SH-SY5Y (cell line): ENCODE measurements around the gene BAZ2B.
A peak's percentile ranks its signal among the peaks of the same experiment; 100 is the strongest.

Experiments
- GATA2 ChIP-seq: IDR thresholded peaks from 2 replicates; pipeline ENCODE4 v1.6.1; 2011; ENCODE audit warnings: mild to moderate bottlenecking, low read depth, low read length
- GATA3 ChIP-seq: IDR thresholded peaks from 2 replicates; pipeline ENCODE4 v1.6.1; 2011; ENCODE audit warnings: low read depth, mild to moderate bottlenecking, low read length, moderate library complexity

BAZ2B gene

GRCh38 chr2:159410276-159410675, 206.1 kb downstream of the BAZ2B start:
- TF ChIP-seq GATA3 (no peak), GATA2 (no peak)

- TF ChIP-seq GATA3, result no peak
- TF ChIP-seq GATA2, result no peak
Observed at GRCh38 chr2:159409116-159409800, 207.1 kb downstream of the BAZ2B start.

DNA sequence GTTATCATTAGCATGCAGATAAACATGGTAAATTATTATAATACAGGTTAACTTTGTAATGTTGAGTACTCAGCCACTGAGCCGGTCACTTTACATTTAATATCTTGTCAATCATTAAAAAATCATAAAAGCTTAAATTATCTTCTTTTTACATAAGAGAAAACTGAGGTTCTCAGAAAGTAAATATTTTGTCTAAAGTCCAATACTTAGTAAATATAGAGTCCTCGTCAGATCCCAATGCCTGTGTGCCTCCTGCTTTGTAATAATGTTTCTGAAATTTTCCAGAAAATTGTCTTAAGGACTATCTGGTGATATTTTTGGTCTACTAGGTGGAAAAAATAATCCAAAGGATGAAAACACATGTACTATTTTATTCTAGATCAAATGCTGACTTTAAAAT, 213.6 kb downstream of the BAZ2B start:
- TF ChIP-seq GATA3 (no peak), GATA2 (no peak)

- TF ChIP-seq GATA2, result no peak
- TF ChIP-seq GATA3, result no peak
Observed at GRCh38 chr2:159399716-159400415, 216.5 kb downstream of the BAZ2B start.

GRCh38 chr2:159396799-159397198, 219.5 kb downstream of the BAZ2B start:
- peak; percentile 63 for TF ChIP-seq GATA3
- peak; percentile 71 for TF ChIP-seq GATA2

- no peak for TF ChIP-seq GATA3
- no peak for TF ChIP-seq GATA2
Observed at GRCh38 chr2:159382447-159383028, 233.8 kb downstream of the BAZ2B start.

- no peak for TF ChIP-seq GATA3
- no peak for TF ChIP-seq GATA2
Observed at GRCh38 chr2:159381574-159381973, 234.8 kb downstream of the BAZ2B start.

- TF ChIP-seq GATA2 (no peak), GATA3 (no peak)
Observed at GRCh38 chr2:159380685-159381239, 235.6 kb downstream of the BAZ2B start.

DNA sequence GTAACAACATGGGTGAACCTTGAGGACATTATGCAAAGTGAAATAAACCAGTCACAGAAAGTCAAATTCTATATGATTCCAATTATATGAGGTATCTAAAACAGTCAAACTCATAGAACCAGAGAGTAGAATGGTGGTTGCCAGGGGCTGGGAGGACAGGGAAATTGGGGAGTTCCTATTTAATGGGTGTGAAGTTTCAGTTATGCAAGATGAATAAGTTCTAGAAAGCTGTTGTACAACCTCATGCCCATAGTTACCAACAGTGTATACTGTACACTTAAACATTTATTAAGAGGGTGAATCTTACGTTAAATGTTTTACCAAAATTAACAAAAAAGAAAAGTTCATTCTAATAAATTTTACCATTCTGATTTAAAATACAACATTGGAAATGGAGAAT, 237.2 kb downstream of the BAZ2B start:
- TF ChIP-seq GATA2, result no peak
- no peak for TF ChIP-seq GATA3

DNA sequence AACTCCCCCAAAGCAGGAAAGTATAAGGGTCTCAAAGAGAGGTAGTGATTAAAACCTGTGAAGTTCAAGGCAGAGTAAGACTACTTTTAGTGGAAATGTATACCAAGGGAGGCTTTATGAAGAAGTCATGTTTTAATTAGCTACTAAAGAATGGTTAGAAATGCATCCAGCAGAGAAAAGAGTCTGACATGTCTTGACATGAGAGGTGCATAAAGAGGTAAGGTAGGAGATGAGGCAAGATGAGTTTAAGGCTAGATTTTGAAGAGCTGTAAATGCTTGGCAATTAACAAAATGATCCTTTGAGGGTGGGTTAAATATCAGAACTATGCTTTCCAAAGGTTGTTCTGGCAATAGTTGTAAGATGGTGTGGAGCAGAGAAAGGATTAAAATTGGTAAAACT, 241.1 kb downstream of the BAZ2B start:
- TF ChIP-seq GATA2 (no peak), GATA3 (no peak)

- TF ChIP-seq GATA3 (no peak), GATA2 (no peak)
Observed at GRCh38 chr2:159371506-159371905, 244.8 kb downstream of the BAZ2B start.

DNA sequence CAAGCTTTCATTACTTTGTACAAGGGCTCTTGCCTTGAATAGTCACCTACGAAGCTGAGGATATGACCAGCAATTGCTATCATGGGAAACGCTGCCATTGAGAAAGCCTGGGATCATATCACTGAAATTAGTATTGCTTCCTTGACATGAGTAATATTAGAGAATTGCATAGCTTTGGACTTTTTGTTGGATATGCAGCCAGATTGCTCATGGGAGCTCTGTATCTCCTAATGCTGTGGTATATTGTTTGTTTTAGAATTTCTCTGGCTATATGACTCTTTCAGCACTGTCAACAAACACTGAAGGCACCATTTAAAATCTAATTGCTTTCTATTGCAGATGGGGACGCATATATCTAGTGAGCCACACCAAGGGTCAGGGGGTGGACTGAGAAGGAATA, 249.8 kb downstream of the BAZ2B start:
- TF ChIP-seq GATA3 (no peak), GATA2 (no peak)

GRCh38 chr2:159362816-159363251, 253.5 kb downstream of the BAZ2B start:
- TF ChIP-seq GATA3, result no peak
- TF ChIP-seq GATA2, result no peak

- TF ChIP-seq GATA2 (no peak), GATA3 (no peak)
Observed at GRCh38 chr2:159362094-159362493, 254.3 kb downstream of the BAZ2B start.

DNA sequence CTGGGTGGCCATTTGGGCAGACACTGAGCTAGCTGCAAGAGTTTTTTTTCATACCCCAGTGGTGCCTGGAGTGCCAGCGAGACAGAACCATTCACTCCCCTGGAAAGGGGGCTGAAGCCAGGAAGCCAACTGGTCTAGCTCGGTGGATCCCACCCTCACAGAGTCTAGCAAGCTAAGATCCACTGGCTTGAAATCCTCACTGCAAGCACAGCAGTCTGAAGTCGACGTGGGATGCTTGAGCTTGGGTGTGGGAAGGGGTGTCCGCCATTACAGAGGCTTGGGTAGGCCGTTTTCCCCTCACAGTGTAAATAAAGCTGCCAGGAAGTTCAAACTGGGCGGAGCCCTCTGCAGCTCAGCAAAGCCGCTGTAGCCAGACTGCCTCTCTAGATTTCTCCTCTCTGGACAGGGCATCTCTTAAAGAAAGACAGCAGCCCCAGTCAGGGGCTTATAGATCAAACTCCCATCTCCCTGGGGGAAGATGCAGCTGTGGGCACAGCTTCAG, 260.2 kb downstream of the BAZ2B start:
- no peak for TF ChIP-seq GATA2
- no peak for TF ChIP-seq GATA3

GRCh38 chr2:159351977-159352376, 264.4 kb downstream of the BAZ2B start:
- TF ChIP-seq GATA2 (no peak), GATA3 (no peak)
